Endodermal cell (in vitro differentiated cells): ENCODE data around the gene ACOT8. TPM values are rescaled to one million over a fixed set of nuclear protein-coding genes. Genes with fewer than 3 reads are reported as not detected.

Experiments used
- DNase-seq: peaks from one replicate; pipeline ENCODE4 v3.0.0-alpha.2; 2017
- H3K27ac ChIP-seq: 2 replicates; pipeline ENCODE4 v1.5.1; 2013; ENCODE audit warnings: mild to moderate bottlenecking, low read depth, low read length, moderate library complexity
- H3K27me3 ChIP-seq: 2 replicates; pipeline ENCODE4 v1.6.1; 2013; ENCODE audit warnings: mild to moderate bottlenecking, low read length, moderate library complexity; ENCODE audit not compliant: insufficient read depth, control insufficient read depth, poor library complexity, severe bottlenecking
- H3K36me3 ChIP-seq: 2 replicates; pipeline ENCODE4 v1.7.0; 2013; ENCODE audit warnings: mild to moderate bottlenecking, low read length, moderate library complexity; ENCODE audit not compliant: control insufficient read depth, insufficient read depth
- H3K4me1 ChIP-seq: one replicate; pipeline ENCODE4 v1.7.0; 2013; ENCODE audit warnings: low read length; ENCODE audit not compliant: control insufficient read depth, insufficient read depth
- H3K4me3 ChIP-seq: 2 replicates; pipeline ENCODE4 v1.5.1; 2013; ENCODE audit warnings: mild to moderate bottlenecking, low read length, moderate library complexity
- H3K9ac ChIP-seq: 2 replicates; pipeline ENCODE4 v1.6.1; 2013; ENCODE audit warnings: mild to moderate bottlenecking, low read length, moderate library complexity; ENCODE audit not compliant: poor library complexity, severe bottlenecking; ENCODE audit errors: extremely low read depth
- H3K9me3 ChIP-seq: 2 replicates; pipeline ENCODE4 v1.6.1; 2013; ENCODE audit warnings: mild to moderate bottlenecking, low read length, moderate library complexity; ENCODE audit not compliant: control insufficient read depth
- H3K27ac Mint-ChIP-seq: 2 replicates; pipeline ENCODE4 v1.8.0; 2020; ENCODE audit warnings: mixed read lengths
- H3K27me3 Mint-ChIP-seq: 2 replicates; pipeline ENCODE4 v1.8.0; 2021; ENCODE audit warnings: mild to moderate bottlenecking, mixed read lengths; ENCODE audit not compliant: insufficient read depth
- H3K36me3 Mint-ChIP-seq: 2 replicates; pipeline ENCODE4 v1.8.0; 2020; ENCODE audit warnings: low read depth, mixed read lengths
- H3K4me1 Mint-ChIP-seq: 2 replicates; pipeline ENCODE4 v1.8.0; 2020; ENCODE audit warnings: mixed read lengths
- H3K4me3 Mint-ChIP-seq: 2 replicates; pipeline ENCODE4 v1.8.0; 2020; ENCODE audit warnings: mild to moderate bottlenecking, moderate library complexity, mixed read lengths
- H3K9me3 Mint-ChIP-seq: 2 replicates; pipeline ENCODE4 v1.8.0; 2020; ENCODE audit warnings: mild to moderate bottlenecking, mixed read lengths
- CTCF ChIP-seq: fragments of 200-600 bp; sonication (generic); conservative IDR thresholded peaks from 2 replicates; pipeline ENCODE4 v1.5.0; 2021; ENCODE audit warnings: antibody characterized with exemption, mild to moderate bottlenecking
- WGBS, 2 experiments: methylation state at CpG; one replicate each; pipeline versions ENCODE4 v1.1.5 to v1.1.7; 2013; ENCODE audit warnings: missing lambda C conversion rate in 2 of 2, mixed read lengths in 1 of 2; ENCODE audit not compliant: insufficient coverage in 1 of 2, insufficient read length in 1 of 2; 5-methylcytosine and 5-hydroxymethylcytosine counted together
- total RNA-seq, 2 donors: library from RNA; stranded (reverse); fragmentation: NEBNext Ultra II Directional in 1 of 2; extraction: Animal tissue kit (Norgen Biotek cat#: 25700) in 1 of 2; gene quantifications; 2 replicates in 1 of 2; 3 replicates in 1 of 2; pipeline ENCODE4 v1.2.1, GENCODE V29; 2021

ACOT8 gene
- total RNA-seq, 2 donors from 2014 or later, result 24.3 to 27.9 TPM

GRCh38 chr20:45828589-45828988 is 28.6 kb downstream of the ACOT8 start:
- no peak for TF ChIP-seq CTCF
- H3K9me3 ChIP-seq, result no peaks in the 10 kb centered on the region
- H3K27me3 ChIP-seq, result peaks cover 5% of the 10 kb centered on the region
- DNase-seq, result no peak
- no peak overlapping the region for H3K27ac ChIP-seq
- H3K36me3 ChIP-seq, result no peaks in the 10 kb centered on the region
- H3K4me3 ChIP-seq, result no peak overlapping the region
- H3K4me3 Mint-ChIP-seq, result no peak overlapping the region
- H3K9me3 Mint-ChIP-seq, result no peaks in the 10 kb centered on the region
- H3K27me3 Mint-ChIP-seq, result peaks cover 12% of the 10 kb centered on the region
- WGBS, 2 experiments, result 93% methylated on average over 2 of the region's 2 CpGs; no CpG with 5 or more reads in 1 of the 2 experiments
- H3K4me1 Mint-ChIP-seq, result peaks cover 10% of the 10 kb centered on the region
- no peak overlapping the region for H3K9ac ChIP-seq
- H3K27ac Mint-ChIP-seq, result no peak overlapping the region
- H3K36me3 Mint-ChIP-seq, result no peaks in the 10 kb centered on the region
- no peaks in the 10 kb centered on the region for H3K4me1 ChIP-seq

GRCh38 chr20:45827712-45828111 is 29.5 kb downstream of the ACOT8 start:
- 89 to 91% methylated on average over 6 of the region's 6 CpGs for WGBS, 2 experiments
- H3K27me3 Mint-ChIP-seq, result peaks cover 21% of the 10 kb centered on the region

GRCh38 chr20:45827030-45827652 is 30.1 kb downstream of the ACOT8 start, which contains the start of gene TNNC2:
Gene TNNC2 (minus strand): TSS chr20:45827312. CDS start chr20:45827248, 64 bp downstream.
- 90 to 100% methylated on average over 4 to 8 of the region's 8 CpGs for WGBS, 2 experiments
- no peak for DNase-seq
- no peak for TF ChIP-seq CTCF
- Mint-ChIP-seq H3K4me3 (no peak within 1 kb of the TSS), H3K36me3 (no peaks in the 10 kb centered on the region), H3K4me1 (peaks cover 5% of the 10 kb centered on the region), H3K27me3 (peaks cover 27% of the 10 kb centered on the region), H3K27ac (no peak within 1 kb of the TSS), H3K9me3 (no peaks in the 10 kb centered on the region)
- H3K4me1 ChIP-seq, result no peaks in the 10 kb centered on the region
- no peak within 1 kb of the TSS for H3K27ac ChIP-seq
- H3K9ac ChIP-seq, result no peak within 1 kb of the TSS
- H3K27me3 ChIP-seq, result peaks cover 18% of the 10 kb centered on the region
- H3K9me3 ChIP-seq, result no peaks in the 10 kb centered on the region
- H3K36me3 ChIP-seq, result no peaks in the 10 kb centered on the region
- H3K4me3 ChIP-seq, result no peak within 1 kb of the TSS

More at GRCh38 chr20:45827712-45828111, 29.5 kb downstream of the ACOT8 start:
- peaks cover 14% of the 10 kb centered on the region for H3K27me3 ChIP-seq
- no peak overlapping the region for H3K4me3 ChIP-seq
- TF ChIP-seq CTCF, result no peak
- DNase-seq, result no peak
- H3K36me3 ChIP-seq, result no peaks in the 10 kb centered on the region
- no peaks in the 10 kb centered on the region for H3K4me1 ChIP-seq
- H3K9ac ChIP-seq, result no peak overlapping the region
- Mint-ChIP-seq H3K36me3 (no peaks in the 10 kb centered on the region), H3K4me3 (no peak overlapping the region), H3K9me3 (no peaks in the 10 kb centered on the region), H3K27ac (no peak overlapping the region), H3K4me1 (peaks cover 4% of the 10 kb centered on the region)
- H3K9me3 ChIP-seq, result no peaks in the 10 kb centered on the region
- no peak overlapping the region for H3K27ac ChIP-seq
